Medulla oblongata (tissue), 1 donor: ENCODE results near the gene PGS1.

ENCODE experiments used
- DNase-seq: peaks from one replicate; pipeline ENCODE4 v3.0.0-alpha.2; 2015; ENCODE audit errors: extremely low spot score

The PGS1 gene

DNA sequence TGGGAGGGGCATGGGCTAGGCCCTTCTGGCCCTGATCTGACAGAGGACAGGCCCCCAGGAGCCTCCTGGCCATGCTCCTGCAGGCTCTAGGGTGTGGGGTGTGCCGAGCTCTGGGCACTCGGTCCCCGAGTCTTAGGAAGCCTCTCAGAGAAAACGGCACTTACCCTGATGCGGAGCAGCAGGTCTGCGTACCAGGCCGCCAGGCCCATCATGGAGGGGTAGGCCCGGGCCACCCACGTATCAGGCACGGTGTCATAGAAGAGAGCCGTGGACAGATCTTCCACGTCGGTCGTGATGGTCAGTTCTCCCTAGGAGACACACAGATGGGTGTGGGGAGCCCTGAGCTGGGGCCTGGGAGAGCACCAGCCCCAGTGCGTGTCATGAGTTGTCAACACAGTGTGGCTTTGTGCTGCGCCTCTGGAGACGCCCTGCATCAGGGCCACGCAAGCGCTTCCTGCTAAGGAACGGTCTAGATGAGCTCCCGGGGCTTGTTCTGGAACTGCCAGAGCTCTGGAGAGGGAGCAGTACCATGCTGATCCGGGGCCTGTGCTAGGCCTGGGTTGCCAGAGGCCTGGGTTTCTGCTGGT, 47.9 kb downstream of the PGS1 start:
- DNase-seq = peak; percentile 81

DNA sequence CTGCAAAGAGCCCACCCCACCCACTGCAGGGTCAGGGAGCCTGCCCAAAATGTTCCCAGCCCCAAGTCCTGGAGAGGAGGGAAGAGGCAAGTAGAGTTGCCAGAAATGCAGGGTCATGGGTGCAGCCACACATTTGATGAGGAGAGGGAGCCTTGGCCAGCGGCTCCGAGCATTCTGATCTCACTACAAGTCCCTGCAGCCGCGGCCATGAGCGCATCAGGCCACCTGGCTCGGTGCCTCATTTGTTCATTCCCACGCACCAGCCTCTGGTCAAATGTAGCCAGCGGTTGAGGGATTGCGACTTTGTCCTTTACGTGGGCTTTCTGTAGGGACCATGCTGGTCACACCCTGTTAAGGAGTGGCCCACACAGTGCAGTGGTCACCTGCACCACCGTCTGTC, 48.7 kb downstream of the PGS1 start:
- DNase-seq = no peak

GRCh38 chr17:78428025-78428575, 49.7 kb downstream of the PGS1 start:
- DNase-seq = no peak

DNA sequence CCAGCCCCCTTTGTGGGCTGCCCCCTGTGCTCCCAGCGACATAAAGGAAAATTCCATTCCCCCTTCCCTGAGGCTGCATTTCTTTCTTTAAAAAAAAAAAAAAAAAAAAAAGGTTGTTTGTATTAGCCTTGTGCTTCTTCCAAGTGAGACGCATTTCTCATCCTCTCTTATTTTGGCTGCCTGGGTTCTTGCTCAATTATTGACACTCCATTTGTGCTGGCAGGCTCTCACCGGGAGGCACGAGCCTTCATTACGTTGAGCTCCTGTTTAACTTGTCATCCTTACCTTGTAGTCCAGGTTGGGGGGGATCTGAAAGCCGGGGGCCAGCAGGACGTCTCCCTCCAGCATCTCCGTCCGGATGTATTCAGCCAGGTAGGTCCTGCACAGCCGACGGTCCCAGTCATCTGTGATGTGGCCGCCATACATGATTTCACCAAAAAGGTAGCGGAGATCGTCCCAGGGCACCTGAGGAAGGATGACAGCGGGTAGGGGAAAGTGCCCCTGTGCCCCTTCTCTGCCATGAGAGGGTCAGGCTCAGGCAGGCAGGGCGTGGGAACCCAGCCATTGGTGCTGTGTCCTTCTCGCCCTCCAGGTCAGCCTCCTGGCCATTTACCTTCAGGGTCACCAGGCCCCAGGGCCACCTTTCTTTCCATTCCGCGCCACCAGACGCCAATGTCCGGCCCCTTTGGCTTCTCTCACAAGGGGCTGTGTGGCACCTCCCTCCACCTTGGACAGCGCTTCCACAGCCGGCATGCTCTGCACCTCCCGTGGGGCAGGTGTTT, 50.6 kb downstream of the PGS1 start:
- DNase-seq = no peak

DNA sequence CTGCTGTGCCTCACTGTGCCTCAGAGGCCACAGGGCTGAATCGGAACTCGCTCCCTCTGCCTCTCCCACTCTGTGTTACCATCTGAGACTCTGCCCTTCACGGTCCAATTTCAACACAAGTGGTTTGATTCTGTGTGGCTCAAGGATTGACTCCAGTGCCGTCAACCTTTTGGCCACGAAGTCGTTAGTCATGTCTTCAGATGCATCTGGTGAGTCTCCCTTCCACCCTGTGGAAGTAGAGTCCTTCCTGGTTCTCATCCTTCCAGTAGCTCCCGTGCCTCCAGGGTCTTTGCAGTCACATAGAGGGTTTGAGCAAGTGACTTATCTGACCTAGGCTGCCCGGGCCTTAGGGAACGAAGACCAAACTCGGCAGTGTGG, 51.2 kb downstream of the PGS1 start:
- DNase-seq = no peak

- DNase-seq = no peak
These were observed 52.6 kb downstream of the PGS1 start for GRCh38 chr17:78430892-78431691.

DNA sequence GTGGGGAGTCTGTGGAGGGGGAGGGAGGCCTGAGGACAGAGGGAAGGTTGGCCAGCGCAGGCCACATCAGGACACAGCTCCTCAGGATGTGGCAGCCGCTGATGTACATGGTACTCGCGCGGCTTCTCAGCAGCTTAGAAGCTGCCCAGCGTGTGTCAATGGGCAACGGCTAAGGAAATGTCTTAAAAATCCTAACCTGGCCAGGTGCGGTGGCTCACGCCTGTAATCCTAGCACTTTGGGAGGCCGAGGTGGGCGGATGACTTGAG, 53.2 kb downstream of the PGS1 start:
- DNase-seq = no peak

- peak; percentile 86 for DNase-seq
These were observed 54.0 kb downstream of the PGS1 start for GRCh38 chr17:78432226-78433012.

DNA sequence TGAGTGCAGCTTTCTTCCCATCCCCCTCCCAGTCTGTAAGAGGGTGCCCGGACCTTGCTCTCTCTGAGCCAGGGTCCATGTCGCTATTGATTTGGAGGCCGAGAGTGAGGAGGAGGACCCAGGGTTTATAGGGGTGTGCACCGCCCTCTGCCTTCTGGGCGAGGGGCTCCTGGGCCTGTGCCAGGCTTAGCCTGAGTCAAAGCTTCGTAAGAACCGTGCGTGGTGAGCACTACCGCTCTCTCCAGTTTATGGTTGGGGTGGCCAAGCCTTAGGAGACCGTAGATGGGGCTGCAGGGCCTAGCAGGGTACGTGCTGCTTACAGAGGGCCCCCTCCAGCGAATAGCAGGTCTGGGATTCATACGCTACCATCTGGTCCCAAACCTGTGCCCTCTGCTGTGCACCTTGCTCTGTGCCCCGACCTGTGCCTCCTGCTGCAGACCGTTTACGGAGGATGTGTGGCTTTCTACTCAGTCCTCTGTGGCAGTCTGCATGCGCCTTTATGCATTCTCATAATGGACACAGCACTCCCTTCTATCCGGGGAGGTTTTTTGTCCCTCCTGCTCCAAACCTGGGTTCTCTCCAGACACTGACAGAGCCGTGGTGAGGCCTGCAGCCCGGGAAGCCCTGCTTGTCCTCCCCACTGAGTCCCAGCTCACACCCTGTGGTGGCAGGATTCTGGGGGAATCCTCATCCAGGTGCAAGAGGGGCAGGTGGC, 54.7 kb downstream of the PGS1 start:
- DNase-seq = no peak

DNA sequence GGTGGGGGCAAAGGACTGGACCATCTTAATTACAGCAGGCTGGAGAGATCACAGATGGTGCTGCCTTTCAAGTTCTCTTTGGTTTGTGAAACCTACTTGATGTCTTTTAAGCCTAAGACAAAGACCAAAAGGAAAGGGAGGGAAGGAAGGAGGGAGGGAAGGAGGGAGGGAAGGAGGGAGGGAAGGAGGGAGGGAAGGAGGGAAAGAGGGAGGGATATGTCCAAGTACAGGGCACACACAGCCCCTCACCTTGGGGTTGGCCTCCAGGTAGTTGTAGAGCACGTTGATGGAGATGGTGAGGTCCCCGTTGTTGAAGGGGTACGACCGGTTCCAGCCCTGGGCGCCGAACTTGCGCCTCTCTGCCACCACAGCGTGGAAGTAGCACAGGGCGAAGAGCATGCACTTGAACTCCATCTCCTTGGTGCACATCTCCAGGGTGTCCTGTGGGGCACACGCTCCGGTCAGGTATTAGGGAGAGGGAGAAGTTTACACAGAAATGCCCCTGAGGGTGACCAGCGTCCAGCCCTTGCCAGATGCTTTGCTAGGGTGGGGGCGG, 55.4 kb downstream of the PGS1 start:
- no peak for DNase-seq

GRCh38 chr17:78434455-78435329, 56.2 kb downstream of the PGS1 start:
- no peak for DNase-seq

GRCh38 chr17:78435330-78436005, 57.0 kb downstream of the PGS1 start:
- DNase-seq = no peak

GRCh38 chr17:78437508-78438169, 59.2 kb downstream of the PGS1 start:
- DNase-seq = no peak

DNA sequence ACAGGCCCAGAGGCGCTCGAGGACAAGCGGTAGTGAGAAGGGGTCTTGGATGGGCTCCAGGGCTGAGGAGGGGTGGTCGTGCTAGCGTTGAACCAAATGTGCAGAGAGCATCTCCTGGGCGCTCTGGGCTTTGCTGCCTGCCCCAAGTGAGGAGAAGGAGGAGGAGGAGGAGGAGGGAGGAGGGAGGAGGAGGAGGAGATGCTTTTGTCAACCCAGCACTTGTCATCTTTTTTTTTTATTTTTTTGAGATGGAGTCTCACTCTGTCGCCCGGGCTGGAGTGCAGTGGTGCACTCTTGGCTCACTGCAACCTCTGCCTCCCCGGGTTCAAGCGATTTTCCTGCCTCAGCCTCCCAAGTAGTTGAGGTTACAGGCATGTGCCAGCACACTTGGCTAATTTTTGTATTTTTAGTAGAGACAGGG, 59.8 kb downstream of the PGS1 start:
- no peak for DNase-seq

DNA sequence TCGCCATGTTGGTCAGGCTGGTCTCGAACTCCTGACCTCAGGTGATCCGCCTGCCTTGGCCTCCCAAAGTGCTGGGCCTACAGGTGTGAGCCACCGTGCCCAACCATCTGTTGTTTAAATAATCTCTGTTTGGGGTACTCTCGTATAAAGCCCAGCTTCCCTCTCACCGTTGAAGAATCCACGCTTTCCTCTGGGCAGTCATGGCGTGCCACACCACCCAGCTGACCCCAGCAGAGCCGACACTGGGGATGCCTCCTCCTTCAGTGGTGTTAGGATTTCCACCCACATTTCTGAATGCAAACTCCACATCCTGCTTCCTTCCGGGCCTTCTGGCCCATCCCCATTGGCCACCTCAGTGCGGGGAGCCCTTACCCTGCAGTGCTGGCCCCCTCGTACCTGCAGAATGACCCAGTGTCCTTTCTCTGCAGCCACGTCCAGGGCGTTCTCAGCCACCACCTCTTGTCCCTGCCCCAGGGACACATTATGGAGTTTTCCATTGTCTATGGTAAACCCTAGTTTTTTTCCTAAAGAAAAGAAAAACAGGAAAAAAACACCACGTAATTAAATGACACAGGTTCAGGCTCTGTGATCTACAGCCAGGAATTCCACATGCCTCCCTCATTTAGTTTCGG, 60.4 kb downstream of the PGS1 start:
- no peak for DNase-seq

GRCh38 chr17:78441271-78441971, 63.0 kb downstream of the PGS1 start:
- DNase-seq = no peak

DNA sequence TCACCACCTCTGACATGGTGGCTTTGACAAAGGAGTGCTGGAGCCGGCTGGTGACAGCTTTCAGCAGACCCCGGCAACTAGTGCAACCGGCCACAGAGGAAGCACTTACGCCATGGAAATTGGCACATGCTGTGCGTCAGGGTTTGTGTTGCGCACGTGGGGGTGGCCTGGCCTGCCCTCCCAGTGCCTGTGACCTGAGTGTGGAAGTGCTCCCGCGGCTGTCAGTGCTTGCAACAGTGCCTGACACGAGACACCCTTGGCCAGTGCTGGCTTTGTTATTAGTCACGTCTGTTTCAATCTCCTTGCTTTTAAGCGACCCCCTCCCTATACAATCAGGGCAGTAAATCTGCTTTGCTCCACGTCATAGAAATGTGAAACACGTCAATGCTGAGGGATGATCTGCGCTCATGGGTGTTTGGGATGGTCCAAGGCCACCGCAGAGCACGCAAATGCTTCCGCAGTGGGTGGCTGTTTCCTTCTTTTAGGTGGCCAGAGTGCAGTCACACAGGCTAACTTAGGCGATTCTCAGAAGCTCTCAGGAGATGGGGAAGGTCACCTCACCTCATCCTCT, 64.3 kb downstream of the PGS1 start:
- DNase-seq = peak; percentile 46
